Measurements from ENCODE around the gene ASCL1.

DNA sequence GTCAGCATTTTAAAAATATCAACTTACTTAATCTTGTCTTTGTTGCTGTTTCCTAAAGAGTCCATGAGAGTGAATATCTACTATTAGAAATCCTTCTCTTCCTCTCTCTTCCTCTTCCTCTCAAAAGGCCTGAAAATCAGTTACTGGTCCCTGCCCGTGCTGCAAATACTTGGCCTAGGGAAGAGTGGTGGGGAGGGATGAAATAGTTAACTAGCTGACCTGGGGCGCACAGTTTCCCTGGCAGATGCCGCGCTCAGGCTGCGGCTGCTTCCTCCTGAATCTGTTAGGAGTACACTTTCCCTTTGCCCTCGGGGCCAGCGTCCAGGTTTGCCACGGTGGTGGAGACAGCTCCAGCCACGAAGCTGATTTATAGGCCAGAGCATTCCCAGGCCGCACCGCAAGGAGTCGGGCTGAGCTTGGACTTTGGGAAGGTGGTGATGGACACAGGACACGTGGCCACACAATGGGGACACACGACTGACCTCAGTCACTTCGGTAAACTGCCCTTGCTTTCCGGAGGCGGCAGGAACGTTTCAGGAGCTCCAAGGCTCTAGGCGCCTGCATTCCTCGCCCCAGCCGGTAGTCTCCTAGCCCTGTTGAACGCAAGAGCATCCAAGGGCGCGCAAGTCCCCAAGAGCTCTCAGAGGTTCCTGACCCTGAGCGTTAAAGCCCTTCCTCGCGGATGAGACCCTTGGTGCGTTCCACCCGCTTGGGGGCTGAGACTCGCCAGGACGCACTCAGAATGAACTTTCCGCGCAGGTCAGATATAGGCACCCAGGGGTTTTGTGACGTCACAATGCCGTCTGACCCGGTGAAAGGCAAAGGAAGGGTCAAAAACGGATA is 7.1 kb upstream of the ASCL1 start:
- TF ChIP-seq, protein P1, sequence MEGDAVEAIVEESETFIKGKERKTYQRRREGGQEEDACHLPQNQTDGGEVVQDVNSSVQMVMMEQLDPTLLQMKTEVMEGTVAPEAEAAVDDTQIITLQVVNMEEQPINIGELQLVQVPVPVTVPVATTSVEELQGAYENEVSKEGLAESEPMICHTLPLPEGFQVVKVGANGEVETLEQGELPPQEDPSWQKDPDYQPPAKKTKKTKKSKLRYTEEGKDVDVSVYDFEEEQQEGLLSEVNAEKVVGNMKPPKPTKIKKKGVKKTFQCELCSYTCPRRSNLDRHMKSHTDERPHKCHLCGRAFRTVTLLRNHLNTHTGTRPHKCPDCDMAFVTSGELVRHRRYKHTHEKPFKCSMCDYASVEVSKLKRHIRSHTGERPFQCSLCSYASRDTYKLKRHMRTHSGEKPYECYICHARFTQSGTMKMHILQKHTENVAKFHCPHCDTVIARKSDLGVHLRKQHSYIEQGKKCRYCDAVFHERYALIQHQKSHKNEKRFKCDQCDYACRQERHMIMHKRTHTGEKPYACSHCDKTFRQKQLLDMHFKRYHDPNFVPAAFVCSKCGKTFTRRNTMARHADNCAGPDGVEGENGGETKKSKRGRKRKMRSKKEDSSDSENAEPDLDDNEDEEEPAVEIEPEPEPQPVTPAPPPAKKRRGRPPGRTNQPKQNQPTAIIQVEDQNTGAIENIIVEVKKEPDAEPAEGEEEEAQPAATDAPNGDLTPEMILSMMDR (IDR thresholded peaks at IDR 0.05) = no peak
- TF ChIP-seq CBX2 (IDR thresholded peaks at IDR 0.05; ENCODE audit: borderline replicate concordance, low read depth) (no peak), SMC3 (IDR thresholded peaks at IDR 0.05) (no peak), KDM1A (IDR thresholded peaks at IDR 0.05; ENCODE audit: low read depth) (no peak), CEBPB (IDR thresholded peaks at IDR 0.05) (no peak)
- TF ChIP-seq, protein P2, sequence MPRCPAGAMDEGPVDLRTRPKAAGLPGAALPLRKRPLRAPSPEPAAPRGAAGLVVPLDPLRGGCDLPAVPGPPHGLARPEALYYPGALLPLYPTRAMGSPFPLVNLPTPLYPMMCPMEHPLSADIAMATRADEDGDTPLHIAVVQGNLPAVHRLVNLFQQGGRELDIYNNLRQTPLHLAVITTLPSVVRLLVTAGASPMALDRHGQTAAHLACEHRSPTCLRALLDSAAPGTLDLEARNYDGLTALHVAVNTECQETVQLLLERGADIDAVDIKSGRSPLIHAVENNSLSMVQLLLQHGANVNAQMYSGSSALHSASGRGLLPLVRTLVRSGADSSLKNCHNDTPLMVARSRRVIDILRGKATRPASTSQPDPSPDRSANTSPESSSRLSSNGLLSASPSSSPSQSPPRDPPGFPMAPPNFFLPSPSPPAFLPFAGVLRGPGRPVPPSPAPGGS (IDR thresholded peaks at IDR 0.05) = no peak
